Measurements from ENCODE around the gene SLC6A3. TPM values are rescaled to one million over a fixed set of nuclear protein-coding genes. Genes with fewer than 3 reads are reported as not detected.

Gene SLC6A3
- total RNA-seq, 1 donor from 2014 or later, result 0.16 TPM

- no peak for DNase-seq (ENCODE audit: low read depth, low spot score)
- H3K9me3 Mint-ChIP-seq, result no peaks in the 10 kb centered on the region
- H3K4me1 Mint-ChIP-seq, result no peaks in the 10 kb centered on the region
- peaks cover 9% of the 10 kb centered on the region for H3K36me3 Mint-ChIP-seq (ENCODE audit: low read depth)
- H3K27me3 Mint-ChIP-seq (ENCODE audit: low read depth), result no peaks in the 10 kb centered on the region
- no peak overlapping the region for H3K27ac Mint-ChIP-seq (ENCODE audit: unreplicated experiment)
- H3K4me3 Mint-ChIP-seq, result no peak overlapping the region
- TF ChIP-seq, protein P1, sequence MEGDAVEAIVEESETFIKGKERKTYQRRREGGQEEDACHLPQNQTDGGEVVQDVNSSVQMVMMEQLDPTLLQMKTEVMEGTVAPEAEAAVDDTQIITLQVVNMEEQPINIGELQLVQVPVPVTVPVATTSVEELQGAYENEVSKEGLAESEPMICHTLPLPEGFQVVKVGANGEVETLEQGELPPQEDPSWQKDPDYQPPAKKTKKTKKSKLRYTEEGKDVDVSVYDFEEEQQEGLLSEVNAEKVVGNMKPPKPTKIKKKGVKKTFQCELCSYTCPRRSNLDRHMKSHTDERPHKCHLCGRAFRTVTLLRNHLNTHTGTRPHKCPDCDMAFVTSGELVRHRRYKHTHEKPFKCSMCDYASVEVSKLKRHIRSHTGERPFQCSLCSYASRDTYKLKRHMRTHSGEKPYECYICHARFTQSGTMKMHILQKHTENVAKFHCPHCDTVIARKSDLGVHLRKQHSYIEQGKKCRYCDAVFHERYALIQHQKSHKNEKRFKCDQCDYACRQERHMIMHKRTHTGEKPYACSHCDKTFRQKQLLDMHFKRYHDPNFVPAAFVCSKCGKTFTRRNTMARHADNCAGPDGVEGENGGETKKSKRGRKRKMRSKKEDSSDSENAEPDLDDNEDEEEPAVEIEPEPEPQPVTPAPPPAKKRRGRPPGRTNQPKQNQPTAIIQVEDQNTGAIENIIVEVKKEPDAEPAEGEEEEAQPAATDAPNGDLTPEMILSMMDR (conservative IDR thresholded peaks at IDR 0.05), result no peak
Measured at GRCh38 chr5:1488882-1489680, 43.8 kb upstream of the SLC6A3 start.

DNA sequence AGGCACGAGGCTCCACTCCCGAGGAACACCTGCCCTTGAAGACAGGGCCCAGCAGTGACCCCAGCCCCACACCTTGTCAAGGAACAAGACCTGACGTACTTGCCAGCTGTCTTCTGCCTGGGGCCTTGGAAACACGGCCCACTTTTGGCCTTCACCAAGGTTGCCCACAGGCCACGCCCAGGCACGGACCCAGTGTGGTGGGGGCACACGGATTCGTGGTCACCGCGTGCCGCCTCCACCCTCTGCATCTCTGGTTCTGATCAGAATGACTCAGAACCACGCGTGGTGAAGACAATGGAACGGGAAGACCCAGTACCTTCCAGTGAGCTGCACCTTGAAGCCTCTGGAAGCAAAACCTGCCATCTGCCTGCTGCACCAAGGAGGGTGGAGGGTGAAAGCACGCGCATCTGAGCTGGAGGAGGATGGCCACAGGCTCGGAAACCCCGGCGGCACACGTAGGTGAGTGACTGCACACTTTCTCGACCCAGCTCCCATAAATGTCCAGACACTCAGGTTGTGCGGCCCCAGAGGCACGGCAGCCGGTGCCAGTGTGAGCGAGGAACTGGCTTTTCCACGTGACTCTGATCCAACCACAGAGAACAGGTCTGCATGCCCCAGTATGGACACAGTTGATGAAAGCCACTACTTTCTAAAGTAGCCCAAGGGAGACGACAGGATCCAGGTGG lies 42.0 kb upstream of the SLC6A3 start:
- DNase-seq (ENCODE audit: low read depth, low spot score), result no peak
- Mint-ChIP-seq H3K27ac (ENCODE audit: unreplicated experiment) (no peak overlapping the region), H3K4me1 (no peaks in the 10 kb centered on the region), H3K4me3 (no peak overlapping the region), H3K36me3 (ENCODE audit: low read depth) (peaks cover 5% of the 10 kb centered on the region), H3K9me3 (no peaks in the 10 kb centered on the region), H3K27me3 (ENCODE audit: low read depth) (no peaks in the 10 kb centered on the region)
- TF ChIP-seq, protein P1 (conservative IDR thresholded peaks at IDR 0.05), result no peak

- DNase-seq (ENCODE audit: low read depth, low spot score), result no peak
- no peak overlapping the region for H3K4me3 Mint-ChIP-seq
- TF ChIP-seq, protein P1 (conservative IDR thresholded peaks at IDR 0.05), result no peak
- H3K27me3 Mint-ChIP-seq (ENCODE audit: low read depth), result no peaks in the 10 kb centered on the region
- H3K27ac Mint-ChIP-seq (ENCODE audit: unreplicated experiment), result no peak overlapping the region
- H3K4me1 Mint-ChIP-seq, result no peaks in the 10 kb centered on the region
- peaks cover 4% of the 10 kb centered on the region for H3K36me3 Mint-ChIP-seq (ENCODE audit: low read depth)
- no peaks in the 10 kb centered on the region for H3K9me3 Mint-ChIP-seq
Measured at GRCh38 chr5:1486271-1486670, 41.0 kb upstream of the SLC6A3 start.

- H3K9me3 Mint-ChIP-seq, result no peaks in the 10 kb centered on the region
- DNase-seq (ENCODE audit: low read depth, low spot score), result no peak
- no peaks in the 10 kb centered on the region for H3K27me3 Mint-ChIP-seq (ENCODE audit: low read depth)
- H3K4me1 Mint-ChIP-seq, result no peaks in the 10 kb centered on the region
- TF ChIP-seq, protein P1 (conservative IDR thresholded peaks at IDR 0.05), result no peak
- H3K4me3 Mint-ChIP-seq, result no peak overlapping the region
- no peaks in the 10 kb centered on the region for H3K36me3 Mint-ChIP-seq (ENCODE audit: low read depth)
- H3K27ac Mint-ChIP-seq (ENCODE audit: unreplicated experiment), result no peak overlapping the region
Measured at GRCh38 chr5:1485579-1486118, 40.4 kb upstream of the SLC6A3 start.

- no peaks in the 10 kb centered on the region for H3K36me3 Mint-ChIP-seq (ENCODE audit: low read depth)
- TF ChIP-seq, protein P1 (conservative IDR thresholded peaks at IDR 0.05), result no peak
- H3K27me3 Mint-ChIP-seq (ENCODE audit: low read depth), result no peaks in the 10 kb centered on the region
Measured at GRCh38 chr5:1484730-1485578, 39.7 kb upstream of the SLC6A3 start.

More at GRCh38 chr5:1484730-1485578, 39.7 kb upstream of the SLC6A3 start:
- Mint-ChIP-seq H3K4me1 (no peaks in the 10 kb centered on the region), H3K27ac (ENCODE audit: unreplicated experiment) (peak overlapping the region; percentile 43), H3K4me3 (no peak overlapping the region), H3K9me3 (no peaks in the 10 kb centered on the region)
- no peak for DNase-seq (ENCODE audit: low read depth, low spot score)
